Measurements from ENCODE around the gene DYNC1LI2.
"Not testable (repeated sequence)": the region's sequence is repeated elsewhere in the genome, so short reads cannot be mapped to it uniquely, and the experiment has no call there.

Gene DYNC1LI2

GRCh38 chr16:66695935-66696668, 55.3 kb downstream of the DYNC1LI2 start:
- DNase-seq = peak in 1 of 2 experiments; percentile 27

- no peak for DNase-seq
Observed at GRCh38 chr16:66695471-66695934, 55.9 kb downstream of the DYNC1LI2 start.

GRCh38 chr16:66693149-66693548, 58.3 kb downstream of the DYNC1LI2 start:
- no peak for DNase-seq

- DNase-seq = no peak
Observed at GRCh38 chr16:66692341-66692740, 59.1 kb downstream of the DYNC1LI2 start.

GRCh38 chr16:66691234-66691633, 60.2 kb downstream of the DYNC1LI2 start:
- DNase-seq = no peak

- no peak for DNase-seq
Observed at GRCh38 chr16:66690106-66690847, 61.1 kb downstream of the DYNC1LI2 start.

GRCh38 chr16:66689282-66689681, 62.1 kb downstream of the DYNC1LI2 start:
- no peak for DNase-seq

GRCh38 chr16:66687906-66688625, 63.3 kb downstream of the DYNC1LI2 start:
- DNase-seq = no peak

- DNase-seq = not testable (repeated sequence)
Observed at GRCh38 chr16:66685501-66686115, 65.8 kb downstream of the DYNC1LI2 start.

- DNase-seq = no peak
Observed at GRCh38 chr16:66682271-66682670, 69.1 kb downstream of the DYNC1LI2 start.

GRCh38 chr16:66681676-66682075, 69.7 kb downstream of the DYNC1LI2 start:
- no peak for DNase-seq

- no peak for DNase-seq
Observed at GRCh38 chr16:66678337-66678736, 73.1 kb downstream of the DYNC1LI2 start.

- DNase-seq = no peak
Observed at GRCh38 chr16:66677836-66678235, 73.6 kb downstream of the DYNC1LI2 start.

- DNase-seq = no peak
Observed at GRCh38 chr16:66677179-66677578, 74.2 kb downstream of the DYNC1LI2 start.

GRCh38 chr16:66676599-66676998, 74.8 kb downstream of the DYNC1LI2 start:
- DNase-seq = no peak

- DNase-seq = no peak
Observed at GRCh38 chr16:66673691-66674090, 77.7 kb downstream of the DYNC1LI2 start.
